ENCODE measurements around the gene OCA2. TPM values are rescaled to one million over a fixed set of nuclear protein-coding genes. Genes with fewer than 3 reads are reported as not detected.

OCA2 gene
- total RNA-seq, 2 experiments from 2014 or later, result not detected

GRCh38 chr15:27804569-27805260, 294.4 kb downstream of the OCA2 start:
- DNase-seq, result no peak
- no peaks in the 10 kb centered on the region for H3K27me3 Mint-ChIP-seq
- H3K4me3 Mint-ChIP-seq, result no peak overlapping the region
- ChIA-PET POLR2A (no interaction called here), CTCF (no interaction called here)
- no peaks in the 10 kb centered on the region for H3K36me3 Mint-ChIP-seq (ENCODE audit: low read depth)
- H3K4me1 Mint-ChIP-seq, result no peaks in the 10 kb centered on the region
- peaks cover 17% of the 10 kb centered on the region for H3K9me3 Mint-ChIP-seq
- H3K27ac Mint-ChIP-seq, result no peak overlapping the region

GRCh38 chr15:27798807-27799206, 300.3 kb downstream of the OCA2 start:
- no peaks in the 10 kb centered on the region for H3K4me1 Mint-ChIP-seq
- ChIA-PET POLR2A (no interaction called here), CTCF (interaction anchor here (0.5 kb wide), 1 partner anchor 8 kb away, joined by 3 read pairs; no protein-coding TSS in a partner anchor)
- H3K27ac Mint-ChIP-seq, result no peak overlapping the region
- no peaks in the 10 kb centered on the region for H3K27me3 Mint-ChIP-seq
- peaks cover 21% of the 10 kb centered on the region for H3K9me3 Mint-ChIP-seq
- no peaks in the 10 kb centered on the region for H3K36me3 Mint-ChIP-seq (ENCODE audit: low read depth)
- no peak for DNase-seq
- no peak overlapping the region for H3K4me3 Mint-ChIP-seq

- CTCF ChIA-PET, result no interaction called here
- Mint-ChIP-seq H3K4me1 (no peaks in the 10 kb centered on the region), H3K9me3 (peaks cover 18% of the 10 kb centered on the region), H3K27me3 (no peaks in the 10 kb centered on the region), H3K27ac (no peak overlapping the region), H3K36me3 (ENCODE audit: low read depth) (no peaks in the 10 kb centered on the region), H3K4me3 (no peak overlapping the region)
- DNase-seq, result no peak
- POLR2A ChIA-PET, result no interaction called here
Measured at GRCh38 chr15:27797765-27798164, 301.4 kb downstream of the OCA2 start.

GRCh38 chr15:27796405-27797320, 302.5 kb downstream of the OCA2 start:
- no peaks in the 10 kb centered on the region for H3K27me3 Mint-ChIP-seq
- no peak overlapping the region for H3K27ac Mint-ChIP-seq
- ChIA-PET POLR2A (no interaction called here), CTCF (no interaction called here)
- no peak overlapping the region for H3K4me3 Mint-ChIP-seq
- DNase-seq, result no peak
- H3K36me3 Mint-ChIP-seq (ENCODE audit: low read depth), result no peaks in the 10 kb centered on the region
- peaks cover 18% of the 10 kb centered on the region for H3K9me3 Mint-ChIP-seq
- H3K4me1 Mint-ChIP-seq, result no peaks in the 10 kb centered on the region

- H3K27me3 Mint-ChIP-seq, result no peaks in the 10 kb centered on the region
- H3K27ac Mint-ChIP-seq, result no peak overlapping the region
- ChIA-PET CTCF (interaction anchor here (0.6 kb wide), 1 partner anchor 55 kb away, joined by 4 read pairs; no protein-coding TSS in a partner anchor), POLR2A (no interaction called here)
- no peaks in the 10 kb centered on the region for H3K36me3 Mint-ChIP-seq (ENCODE audit: low read depth)
- no peak for DNase-seq
- H3K4me1 Mint-ChIP-seq, result no peaks in the 10 kb centered on the region
- H3K4me3 Mint-ChIP-seq, result no peak overlapping the region
- H3K9me3 Mint-ChIP-seq, result peaks cover 8% of the 10 kb centered on the region
Measured at GRCh38 chr15:27792756-27793264, 306.3 kb downstream of the OCA2 start.

- ChIA-PET CTCF (no interaction called here), POLR2A (no interaction called here)
- DNase-seq, result no peak
- Mint-ChIP-seq H3K27me3 (no peaks in the 10 kb centered on the region), H3K36me3 (ENCODE audit: low read depth) (no peaks in the 10 kb centered on the region), H3K9me3 (no peaks in the 10 kb centered on the region), H3K4me3 (no peak overlapping the region), H3K27ac (no peak overlapping the region), H3K4me1 (no peaks in the 10 kb centered on the region)
Measured at GRCh38 chr15:27790270-27790669, 308.8 kb downstream of the OCA2 start.

GRCh38 chr15:27787931-27788330, 311.2 kb downstream of the OCA2 start:
- Mint-ChIP-seq H3K4me3 (no peak overlapping the region), H3K36me3 (ENCODE audit: low read depth) (no peaks in the 10 kb centered on the region), H3K27ac (no peak overlapping the region), H3K4me1 (no peaks in the 10 kb centered on the region), H3K9me3 (no peaks in the 10 kb centered on the region), H3K27me3 (no peaks in the 10 kb centered on the region)
- ChIA-PET CTCF (no interaction called here), POLR2A (no interaction called here)
- DNase-seq, result no peak

GRCh38 chr15:27784107-27784506, 315.0 kb downstream of the OCA2 start:
- ChIA-PET CTCF (no interaction called here), POLR2A (no interaction called here)
- Mint-ChIP-seq H3K4me1 (no peaks in the 10 kb centered on the region), H3K27me3 (no peaks in the 10 kb centered on the region), H3K36me3 (ENCODE audit: low read depth) (no peaks in the 10 kb centered on the region), H3K9me3 (no peaks in the 10 kb centered on the region), H3K4me3 (no peak overlapping the region), H3K27ac (no peak overlapping the region)
- DNase-seq, result no peak

- Mint-ChIP-seq H3K9me3 (no peaks in the 10 kb centered on the region), H3K36me3 (ENCODE audit: low read depth) (no peaks in the 10 kb centered on the region), H3K27ac (no peak overlapping the region), H3K4me3 (no peak overlapping the region), H3K27me3 (no peaks in the 10 kb centered on the region), H3K4me1 (no peaks in the 10 kb centered on the region)
- ChIA-PET CTCF (no interaction called here), POLR2A (no interaction called here)
- no peak for DNase-seq
Measured at GRCh38 chr15:27783678-27784077, 315.4 kb downstream of the OCA2 start.

GRCh38 chr15:27782125-27782524, 317.0 kb downstream of the OCA2 start:
- Mint-ChIP-seq H3K27me3 (no peaks in the 10 kb centered on the region), H3K27ac (no peak overlapping the region), H3K9me3 (no peaks in the 10 kb centered on the region), H3K36me3 (ENCODE audit: low read depth) (no peaks in the 10 kb centered on the region), H3K4me1 (no peaks in the 10 kb centered on the region), H3K4me3 (no peak overlapping the region)
- no peak for DNase-seq
- ChIA-PET POLR2A (no interaction called here), CTCF (no interaction called here)

- POLR2A ChIA-PET, result no interaction called here
- Mint-ChIP-seq H3K9me3 (peaks cover 9% of the 10 kb centered on the region), H3K27me3 (no peaks in the 10 kb centered on the region), H3K36me3 (ENCODE audit: low read depth) (no peaks in the 10 kb centered on the region), H3K4me1 (no peaks in the 10 kb centered on the region), H3K27ac (no peak overlapping the region), H3K4me3 (no peak overlapping the region)
- CTCF ChIA-PET, result no interaction called here
- DNase-seq, result no peak
Measured at GRCh38 chr15:27776501-27776900, 322.6 kb downstream of the OCA2 start.

- no peaks in the 10 kb centered on the region for H3K4me1 Mint-ChIP-seq
- DNase-seq, result no peak
- no peaks in the 10 kb centered on the region for H3K27me3 Mint-ChIP-seq
- H3K4me3 Mint-ChIP-seq, result no peak overlapping the region
- no peaks in the 10 kb centered on the region for H3K36me3 Mint-ChIP-seq (ENCODE audit: low read depth)
- no peak overlapping the region for H3K27ac Mint-ChIP-seq
- H3K9me3 Mint-ChIP-seq, result peaks cover 9% of the 10 kb centered on the region
- ChIA-PET CTCF (no interaction called here), POLR2A (no interaction called here)
Measured at GRCh38 chr15:27774638-27775037, 324.5 kb downstream of the OCA2 start.

- Mint-ChIP-seq H3K36me3 (ENCODE audit: low read depth) (no peaks in the 10 kb centered on the region), H3K4me1 (no peaks in the 10 kb centered on the region), H3K4me3 (no peak overlapping the region), H3K27ac (no peak overlapping the region), H3K9me3 (peaks cover 9% of the 10 kb centered on the region), H3K27me3 (no peaks in the 10 kb centered on the region)
- CTCF ChIA-PET, result no interaction called here
- POLR2A ChIA-PET, result no interaction called here
- DNase-seq, result no peak
Measured at GRCh38 chr15:27774191-27774590, 324.9 kb downstream of the OCA2 start.
